Mesenchymal stem cell (in vitro differentiated cells and primary cell): ENCODE results near the gene SIK3.

Source experiments
- DNase-seq: peaks from one replicate; pipeline ENCODE4 v3.0.0-alpha.2; 2013
- H2AFZ ChIP-seq: one replicate; pipeline ENCODE4 v1.6.1; 2013; ENCODE audit warnings: low read depth, mild to moderate bottlenecking, control low read depth, inconsistent platforms, low read length, moderate library complexity
- H2AK5ac ChIP-seq: 2 replicates; pipeline ENCODE4 v1.6.1; 2013; ENCODE audit warnings: low read length, moderate library complexity, mild to moderate bottlenecking, inconsistent platforms; ENCODE audit not compliant: severe bottlenecking
- H2BK120ac ChIP-seq: one replicate; pipeline ENCODE4 v1.6.1; 2013; ENCODE audit warnings: low read depth, mild to moderate bottlenecking, inconsistent platforms, low read length, moderate library complexity
- H2BK12ac ChIP-seq, 2 experiments: one replicate each; pipeline ENCODE4 v1.6.1; 2013; ENCODE audit warnings: inconsistent platforms in 2 of 2, low read length in 2 of 2, mild to moderate bottlenecking in 2 of 2, moderate library complexity in 2 of 2, control low read depth in 1 of 2
- H2BK15ac ChIP-seq: one replicate; pipeline ENCODE4 v1.6.1; 2013; ENCODE audit warnings: mild to moderate bottlenecking, low read depth, inconsistent platforms; ENCODE audit not compliant: poor library complexity, severe bottlenecking
- H2BK5ac ChIP-seq: 2 replicates; pipeline ENCODE4 v1.6.1; 2013; ENCODE audit warnings: low read depth, mild to moderate bottlenecking, low read length, control low read depth, inconsistent platforms; ENCODE audit not compliant: poor library complexity, severe bottlenecking
- H3K14ac ChIP-seq, 2 experiments: one replicate each; pipeline ENCODE4 v1.6.1; 2013; ENCODE audit warnings: inconsistent platforms in 2 of 2, low read length in 2 of 2, control low read depth in 1 of 2, mild to moderate bottlenecking in 1 of 2, moderate library complexity in 1 of 2
- H3K18ac ChIP-seq, 2 experiments: one replicate each; pipeline ENCODE4 v1.6.1; 2013; ENCODE audit warnings: inconsistent platforms in 2 of 2, low read length in 2 of 2, control low read depth in 1 of 2, low read depth in 1 of 2, mild to moderate bottlenecking in 1 of 2
- H3K23ac ChIP-seq, 2 experiments: one replicate each; pipeline ENCODE4 v1.6.1; 2013; ENCODE audit warnings: inconsistent platforms in 2 of 2, low read length in 2 of 2, mild to moderate bottlenecking in 2 of 2, moderate library complexity in 2 of 2, control low read depth in 1 of 2
- H3K27ac ChIP-seq: 2 replicates; pipeline ENCODE4 v1.5.1; 2013; ENCODE audit warnings: mild to moderate bottlenecking, moderate library complexity, low read length, control low read depth, inconsistent platforms; ENCODE audit not compliant: poor library complexity, severe bottlenecking
- H3K27me3 ChIP-seq, 2 experiments: 2 replicates each; pipeline versions ENCODE4 v1.6.1 to v1.7.0; 2013; ENCODE audit warnings: low read length in 2 of 2, mild to moderate bottlenecking in 2 of 2, moderate library complexity in 2 of 2, control low read depth in 1 of 2, inconsistent platforms in 1 of 2; ENCODE audit not compliant: control insufficient read depth in 1 of 2, insufficient read depth in 1 of 2
- H3K36me3 ChIP-seq, 2 experiments: 2 replicates each; pipeline versions ENCODE4 v1.6.1 to v1.7.0; 2013; ENCODE audit warnings: low read length in 2 of 2, control low read depth in 1 of 2, inconsistent platforms in 1 of 2, low read depth in 1 of 2, mild to moderate bottlenecking in 1 of 2; ENCODE audit not compliant: insufficient read depth in 2 of 2, control insufficient read depth in 1 of 2
- H3K4ac ChIP-seq, 2 experiments: one replicate each; pipeline ENCODE4 v1.6.1; 2013; ENCODE audit warnings: inconsistent platforms in 2 of 2, low read length in 2 of 2, mild to moderate bottlenecking in 2 of 2, moderate library complexity in 2 of 2, control low read depth in 1 of 2, low read depth in 1 of 2
- H3K4me1 ChIP-seq: 2 replicates; pipeline ENCODE4 v1.6.1; 2013; ENCODE audit warnings: low read depth, low read length, control low read depth; ENCODE audit not compliant: control insufficient read depth, insufficient read depth
- H3K4me2 ChIP-seq: 2 replicates; pipeline ENCODE4 v1.6.1; 2013; ENCODE audit warnings: low read length, mild to moderate bottlenecking, inconsistent platforms; ENCODE audit not compliant: poor library complexity, severe bottlenecking
- H3K4me3 ChIP-seq, 2 experiments: 2 replicates each; pipeline versions ENCODE4 v1.5.1 to v1.7.0; 2013; ENCODE audit warnings: low read length in 2 of 2, mild to moderate bottlenecking in 2 of 2, control low read depth in 1 of 2, low read depth in 1 of 2; ENCODE audit not compliant: insufficient read depth in 1 of 2
- H3K79me1 ChIP-seq: replicated peaks from 2 replicates; pipeline ENCODE4 v1.6.1; 2013; ENCODE audit warnings: mild to moderate bottlenecking, control low read depth, low read length, inconsistent platforms; ENCODE audit not compliant: poor library complexity, severe bottlenecking
- H3K9ac ChIP-seq: 2 replicates; pipeline ENCODE4 v1.7.0; 2013; ENCODE audit warnings: mild to moderate bottlenecking, low read length, moderate library complexity
- H3K9me3 ChIP-seq: 2 replicates; pipeline ENCODE4 v1.7.0; 2013; ENCODE audit warnings: mild to moderate bottlenecking, low read length; ENCODE audit not compliant: control insufficient read depth
- H4K8ac ChIP-seq: one replicate; pipeline ENCODE4 v1.6.1; 2013; ENCODE audit warnings: inconsistent platforms, mild to moderate bottlenecking, low read length, moderate library complexity
- H4K91ac ChIP-seq: one replicate; pipeline ENCODE4 v1.6.1; 2013; ENCODE audit warnings: mild to moderate bottlenecking, low read length, inconsistent platforms
- WGBS: methylation state at CpG from one replicate; pipeline ENCODE4 v1.1.7; 2013; ENCODE audit warnings: mixed read lengths; 5-methylcytosine and 5-hydroxymethylcytosine counted together

Gene SIK3

GRCh38 chr11:117099696-117100095, 1.5 kb upstream of the SIK3 start:
- no peak overlapping the region for H3K4me2 ChIP-seq
- no peaks in the 10 kb centered on the region for H3K36me3 ChIP-seq
- peak overlapping the region; percentile 93 for H3K9ac ChIP-seq
- H3K23ac ChIP-seq: no peak overlapping the region
- no peaks in the 10 kb centered on the region for H3K27me3 ChIP-seq
- H3K4me3 ChIP-seq: no peak overlapping the region
- H2AFZ ChIP-seq: no peak overlapping the region
- H2BK12ac ChIP-seq: no peak overlapping the region
- no peak overlapping the region for H2AK5ac ChIP-seq
- peaks cover 9% of the 10 kb centered on the region for H3K79me1 ChIP-seq
- peaks cover 13% of the 10 kb centered on the region for H3K4me1 ChIP-seq
- H3K27ac ChIP-seq: no peak overlapping the region
- H2BK5ac ChIP-seq: no peak overlapping the region
- H3K9me3 ChIP-seq: no peaks in the 10 kb centered on the region
- no peak overlapping the region for H2BK120ac ChIP-seq
- DNase-seq: no peak
- H3K4ac ChIP-seq: no peak overlapping the region
- H3K18ac ChIP-seq: no peak overlapping the region
- H2BK15ac ChIP-seq: no peak overlapping the region
- H3K14ac ChIP-seq: no peak overlapping the region
- H4K91ac ChIP-seq: no peak overlapping the region
- H4K8ac ChIP-seq: no peak overlapping the region
- 79% methylated on average over 2 of the region's 2 CpGs for WGBS

- Histone ChIP-seq H3K27ac (no peak overlapping the region), H2AFZ (peak overlapping the region; percentile 93), H3K9me3 (no peaks in the 10 kb centered on the region), H3K18ac (peak overlapping the region; percentile 88 to 99), H3K79me1 (peaks cover 10% of the 10 kb centered on the region), H3K14ac (peak overlapping the region in 1 of 2 experiments; percentile 99), H4K91ac (peak overlapping the region; percentile 80), H3K4me2 (peak overlapping the region; percentile 80), H2AK5ac (no peak overlapping the region), H3K9ac (peak overlapping the region; percentile 94), H2BK12ac (peak overlapping the region in 1 of 2 experiments; percentile 98), H4K8ac (peak overlapping the region; percentile 12), H3K23ac (peak overlapping the region in 1 of 2 experiments; percentile 96), H3K27me3 (no peaks in the 10 kb centered on the region), H3K4ac (peak overlapping the region; percentile 79 to 94), H2BK5ac (no peak overlapping the region), H3K4me3 (peak overlapping the region; percentile 88 to 93), H3K4me1 (peaks cover 13% of the 10 kb centered on the region), H2BK15ac (peak overlapping the region; percentile 99), H3K36me3 (no peaks in the 10 kb centered on the region), H2BK120ac (peak overlapping the region; percentile 90)
- WGBS: 2% methylated on average over 53 of the region's 65 CpGs
- DNase-seq: peak; percentile 43
Measured at GRCh38 chr11:117097389-117098268, 599 bp downstream of the SIK3 start.

- peak overlapping the region; percentile 64 for H2BK120ac ChIP-seq
Measured at GRCh38 chr11:117097014-117097388, 1.2 kb downstream of the SIK3 start.

DNA sequence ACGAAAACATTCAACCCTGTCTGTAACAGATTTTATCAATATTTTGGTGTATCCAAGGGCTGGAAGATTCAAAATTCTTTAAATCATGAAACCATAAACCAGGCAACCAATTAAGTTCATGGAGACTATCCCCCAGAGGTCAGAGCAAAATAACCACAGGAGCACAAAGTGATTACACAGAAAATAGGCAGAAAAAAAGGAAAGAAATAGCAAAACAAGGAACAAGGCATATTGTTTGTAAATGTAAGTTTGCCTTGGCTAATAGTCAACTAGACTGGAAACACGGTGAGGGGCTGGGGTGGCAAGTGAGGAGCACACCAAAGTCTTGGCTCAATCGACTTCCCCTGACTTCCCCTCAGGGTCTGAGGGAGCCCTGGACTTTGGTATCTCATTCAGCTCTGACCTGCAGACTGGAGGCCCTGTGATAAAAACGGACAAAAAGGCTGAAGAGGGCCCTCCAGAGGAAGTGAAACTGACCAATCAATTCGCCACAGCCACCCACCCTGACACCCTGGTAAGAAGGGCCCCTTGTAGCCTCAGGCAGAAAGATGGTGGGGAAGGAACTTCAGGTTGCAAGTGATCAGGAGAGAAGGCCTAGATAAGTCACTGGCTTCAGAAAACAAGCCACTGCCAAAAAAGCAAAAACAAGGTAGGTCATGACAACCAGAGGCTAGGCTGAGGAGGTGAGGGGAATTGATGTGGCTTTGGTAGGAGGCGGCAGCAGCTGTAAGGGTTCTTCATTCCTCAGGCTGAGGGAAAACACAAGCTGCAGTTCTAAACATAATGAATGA, 1.8 kb downstream of the SIK3 start:
- Histone ChIP-seq H3K79me1 (peaks cover 16% of the 10 kb centered on the region), H3K27ac (no peak overlapping the region), H2BK12ac (no peak overlapping the region), H3K18ac (peak overlapping the region; percentile 16 to 58), H3K9ac (peak overlapping the region; percentile 94), H3K4me1 (peaks cover 13% of the 10 kb centered on the region), H3K4me2 (peak overlapping the region; percentile 40), H2AFZ (no peak overlapping the region), H3K4me3 (peak overlapping the region in 1 of 2 experiments; percentile 93), H4K8ac (no peak overlapping the region), H3K4ac (peak overlapping the region; percentile 20 to 63), H2BK5ac (no peak overlapping the region), H3K36me3 (no peaks in the 10 kb centered on the region), H3K27me3 (no peaks in the 10 kb centered on the region), H3K23ac (no peak overlapping the region), H3K14ac (peak overlapping the region in 1 of 2 experiments; percentile 1), H3K9me3 (no peaks in the 10 kb centered on the region), H2BK120ac (peak overlapping the region; percentile 9), H4K91ac (peak overlapping the region; percentile 2), H2AK5ac (no peak overlapping the region), H2BK15ac (no peak overlapping the region)
- WGBS: 52% methylated on average over 4 of the region's 6 CpGs
- DNase-seq: peak; percentile 50

More at GRCh38 chr11:117097014-117097388, 1.2 kb downstream of the SIK3 start:
- Histone ChIP-seq H3K27me3 (no peaks in the 10 kb centered on the region), H3K18ac (peak overlapping the region in 1 of 2 experiments; percentile 99), H3K79me1 (peaks cover 12% of the 10 kb centered on the region), H4K91ac (no peak overlapping the region), H2BK12ac (no peak overlapping the region), H3K36me3 (no peaks in the 10 kb centered on the region), H3K4me3 (peak overlapping the region; percentile 88 to 93), H3K9ac (peak overlapping the region; percentile 94), H2BK15ac (no peak overlapping the region), H3K23ac (no peak overlapping the region), H4K8ac (no peak overlapping the region), H3K4me1 (peaks cover 13% of the 10 kb centered on the region), H3K27ac (no peak overlapping the region), H2BK5ac (no peak overlapping the region), H2AFZ (no peak overlapping the region), H3K4me2 (peak overlapping the region; percentile 80), H3K14ac (no peak overlapping the region), H3K9me3 (no peaks in the 10 kb centered on the region), H3K4ac (no peak overlapping the region), H2AK5ac (no peak overlapping the region)
- 51% methylated on average over 6 of the region's 6 CpGs for WGBS
- peak; percentile 21 for DNase-seq
